Measurements from ENCODE around the gene RNF157.
"Not testable (repeated sequence)": the region's sequence is repeated elsewhere in the genome, so short reads cannot be mapped to it uniquely, and the experiment has no call there.

Gene RNF157

GRCh38 chr17:76189741-76190140, 50.6 kb downstream of the RNF157 start:
- no peak for DNase-seq (ENCODE audit: low read depth in 2 of 2)

DNA sequence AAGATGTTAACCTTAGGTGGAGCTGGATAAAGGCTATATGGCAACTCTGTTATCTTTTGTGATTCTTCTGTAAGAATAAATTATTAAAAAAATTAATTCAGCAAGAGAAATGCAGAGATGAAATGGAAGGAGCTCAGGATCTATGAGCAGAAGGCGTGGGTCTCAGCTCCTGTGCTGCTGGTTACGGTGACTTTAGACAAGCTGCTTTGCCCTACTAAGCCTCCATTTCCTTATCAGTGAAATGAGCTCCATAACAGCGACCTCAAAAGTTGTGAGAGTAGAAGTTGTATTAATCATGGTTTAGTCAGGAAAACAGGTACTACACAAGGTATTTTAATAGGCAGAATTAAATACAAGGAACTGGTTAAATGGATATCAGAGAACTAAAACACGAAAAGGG, 51.0 kb downstream of the RNF157 start:
- DNase-seq (ENCODE audit: low read depth in 2 of 2), result no peak

- no peak for DNase-seq (ENCODE audit: low read depth in 2 of 2)
Measured at GRCh38 chr17:76188213-76189016, 51.9 kb downstream of the RNF157 start.

GRCh38 chr17:76186774-76187173, 53.5 kb downstream of the RNF157 start:
- not testable (repeated sequence) for DNase-seq (ENCODE audit: low read depth in 2 of 2)

DNA sequence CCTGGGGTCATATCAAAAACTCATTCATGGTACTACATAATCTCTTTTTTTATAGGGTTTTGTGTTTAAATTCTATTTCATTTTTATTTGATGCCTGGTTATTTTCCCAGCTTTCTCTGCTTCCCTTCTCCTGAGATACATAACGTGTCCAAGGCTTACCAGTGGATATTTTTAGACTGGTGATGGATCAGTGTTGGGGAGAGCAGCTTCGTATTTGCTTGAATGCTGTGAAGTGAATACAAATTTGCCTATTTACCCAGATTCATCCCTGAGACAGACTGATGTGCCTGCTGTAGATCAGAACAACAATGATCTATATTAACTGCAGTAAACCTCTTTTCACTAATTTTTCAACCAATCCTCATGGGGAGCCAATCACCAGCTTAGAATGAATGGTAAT, 56.0 kb downstream of the RNF157 start:
- no peak for DNase-seq (ENCODE audit: low read depth in 2 of 2)

- DNase-seq (ENCODE audit: low read depth in 2 of 2), result peak; percentile 89
Measured at GRCh38 chr17:76182016-76182764, 58.1 kb downstream of the RNF157 start.

DNA sequence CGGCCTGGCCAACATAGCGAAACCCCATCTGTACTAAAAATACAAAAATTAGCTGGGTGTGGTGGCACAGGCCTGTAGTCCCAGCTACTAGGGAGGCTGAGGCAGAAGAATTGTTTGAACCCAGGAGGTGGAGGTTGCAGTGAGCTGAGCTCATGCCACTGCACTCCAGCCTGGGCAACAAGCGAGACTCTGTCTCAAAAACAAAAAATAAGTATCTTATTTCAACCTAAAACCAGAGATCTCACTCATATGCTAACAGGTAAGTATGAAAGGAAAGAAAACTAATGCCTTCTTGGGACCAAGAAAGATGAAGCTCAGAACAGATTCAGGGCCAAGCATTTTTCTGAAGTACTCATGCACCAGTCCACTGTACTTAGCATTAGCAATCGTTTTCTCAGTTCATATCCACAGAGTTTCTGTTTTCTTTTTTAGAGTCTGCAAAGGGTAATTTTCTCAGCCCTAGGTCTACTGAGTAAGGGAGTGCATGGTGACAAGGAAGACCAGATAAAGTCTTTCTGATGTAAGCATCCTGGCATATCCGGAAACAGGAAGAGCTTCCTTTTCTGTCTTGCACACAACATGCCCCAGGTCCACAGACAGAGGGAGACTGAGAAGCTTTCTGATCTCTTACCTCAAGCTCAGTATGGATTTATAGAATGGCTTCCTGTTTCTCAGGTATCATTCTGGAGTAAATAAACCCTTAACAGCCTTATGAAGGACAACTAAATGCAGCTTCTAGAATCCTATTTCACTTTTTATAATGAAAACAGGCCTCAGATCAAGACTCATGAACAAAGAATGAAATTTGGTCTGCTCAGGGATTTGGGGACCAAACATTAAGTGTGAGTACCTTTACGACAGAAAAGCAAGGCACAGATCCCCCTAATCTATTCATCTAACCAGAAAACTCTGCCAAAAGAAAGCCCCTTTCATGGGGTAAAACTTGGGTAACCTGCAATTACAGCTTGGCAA, 60.5 kb downstream of the RNF157 start:
- DNase-seq (ENCODE audit: low read depth in 2 of 2), result no peak

DNA sequence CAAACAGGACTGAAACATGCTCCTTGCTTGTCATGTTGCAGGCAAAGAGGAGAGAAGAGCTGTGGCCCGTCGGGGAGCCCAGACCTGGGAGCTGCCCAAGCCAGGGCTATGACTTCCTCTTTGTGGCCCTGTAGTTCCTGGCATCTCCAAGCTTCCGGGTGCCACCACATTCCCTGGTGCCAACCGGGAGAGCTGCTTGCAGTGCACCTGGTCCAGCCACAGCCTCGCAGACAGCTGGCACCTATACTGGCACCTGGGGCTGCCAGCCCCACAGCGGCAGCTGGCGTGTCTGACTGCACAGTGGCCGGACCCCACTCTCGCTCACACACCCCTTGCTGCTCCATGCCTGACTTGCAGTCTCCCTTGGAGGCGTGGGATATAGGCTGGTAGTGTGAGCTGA, 62.2 kb downstream of the RNF157 start:
- no peak for DNase-seq (ENCODE audit: low read depth in 2 of 2)

- DNase-seq (ENCODE audit: low read depth in 2 of 2), result no peak
Measured at GRCh38 chr17:76176701-76177574, 63.4 kb downstream of the RNF157 start.

DNA sequence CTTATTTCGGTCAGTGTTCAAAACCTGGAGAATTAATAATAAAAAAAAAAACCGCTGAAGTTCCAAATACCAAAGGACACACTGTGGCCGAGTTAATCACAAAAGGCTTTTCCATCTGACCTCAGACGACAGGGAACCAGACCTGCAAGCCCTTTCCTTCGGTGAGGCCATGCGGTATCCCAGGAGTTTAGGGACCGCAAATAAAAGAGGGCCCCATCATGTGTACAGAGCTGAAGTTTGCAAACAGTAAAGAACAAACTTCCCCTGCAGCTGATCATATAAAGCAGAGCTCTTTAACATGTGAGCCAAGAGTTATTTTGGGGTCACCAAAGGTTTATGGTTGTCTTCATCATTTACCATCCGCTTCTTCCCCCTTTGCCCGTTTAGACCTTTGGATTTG, 66.3 kb downstream of the RNF157 start:
- DNase-seq (ENCODE audit: low read depth in 2 of 2), result no peak

DNA sequence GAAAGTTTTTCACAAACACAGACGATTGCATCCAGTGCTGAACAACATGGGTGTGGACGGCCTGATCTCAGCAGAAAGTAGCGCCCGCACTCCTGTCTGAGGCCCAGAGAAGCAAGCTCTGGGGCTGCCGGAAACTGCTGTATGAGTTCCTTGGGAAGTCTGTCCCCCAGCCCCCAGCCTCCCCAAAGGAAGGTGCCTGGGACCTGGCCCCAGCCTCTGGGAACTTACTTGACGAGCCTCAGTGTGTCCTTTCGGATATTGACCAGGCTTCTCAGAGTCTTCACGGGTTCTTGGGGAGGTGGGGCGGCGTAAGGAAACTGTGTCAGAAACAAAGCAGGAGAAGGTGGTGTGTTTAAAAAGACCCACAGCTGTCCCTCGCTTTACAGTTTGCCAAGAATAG, 66.8 kb downstream of the RNF157 start:
- no peak for DNase-seq (ENCODE audit: low read depth in 2 of 2)

GRCh38 chr17:76171706-76172105, 68.6 kb downstream of the RNF157 start:
- no peak for DNase-seq (ENCODE audit: low read depth in 2 of 2)

DNA sequence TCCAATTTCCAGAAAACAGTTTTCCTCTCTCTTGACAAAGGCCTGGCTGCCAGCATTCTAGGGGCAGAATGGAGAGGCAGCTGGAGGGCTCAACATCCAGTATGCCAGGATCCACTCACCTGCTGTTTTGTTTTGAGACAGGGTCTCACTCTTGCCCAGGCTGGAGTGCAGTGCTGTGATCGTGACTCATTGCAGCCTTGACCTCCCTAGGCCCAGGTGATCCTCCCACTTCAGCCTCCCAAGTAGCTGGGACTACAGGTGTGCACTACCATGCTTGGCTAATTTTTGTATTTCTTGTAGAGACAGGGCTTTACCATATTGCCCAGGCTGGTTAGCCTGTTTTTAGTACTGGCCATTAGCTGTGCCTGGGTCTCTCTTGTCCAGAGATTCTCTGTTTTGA, 70.2 kb downstream of the RNF157 start:
- no peak for DNase-seq (ENCODE audit: low read depth in 2 of 2)

DNA sequence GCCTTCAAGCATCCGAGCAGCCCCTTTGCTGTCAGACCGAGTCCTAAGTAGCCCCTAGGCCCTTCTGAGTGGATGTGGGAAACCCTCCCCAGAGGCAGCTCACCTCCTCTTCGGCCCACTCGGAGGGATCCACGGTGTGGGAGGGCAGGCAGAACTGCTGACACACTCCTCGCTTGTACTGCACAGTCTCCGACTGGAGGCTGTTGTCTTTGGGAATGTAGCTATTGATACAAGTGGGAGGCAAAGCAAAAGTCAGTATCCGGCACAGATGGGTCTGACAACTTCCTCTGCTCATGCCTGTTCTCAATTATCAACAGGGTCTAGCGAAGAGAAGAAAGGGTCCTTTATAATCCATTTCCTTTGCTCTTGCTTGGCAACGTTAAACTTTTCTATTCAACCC, 73.4 kb downstream of the RNF157 start:
- DNase-seq (ENCODE audit: low read depth in 2 of 2), result no peak

GRCh38 chr17:76166168-76166567, 74.1 kb downstream of the RNF157 start:
- no peak for DNase-seq (ENCODE audit: low read depth in 2 of 2)

DNA sequence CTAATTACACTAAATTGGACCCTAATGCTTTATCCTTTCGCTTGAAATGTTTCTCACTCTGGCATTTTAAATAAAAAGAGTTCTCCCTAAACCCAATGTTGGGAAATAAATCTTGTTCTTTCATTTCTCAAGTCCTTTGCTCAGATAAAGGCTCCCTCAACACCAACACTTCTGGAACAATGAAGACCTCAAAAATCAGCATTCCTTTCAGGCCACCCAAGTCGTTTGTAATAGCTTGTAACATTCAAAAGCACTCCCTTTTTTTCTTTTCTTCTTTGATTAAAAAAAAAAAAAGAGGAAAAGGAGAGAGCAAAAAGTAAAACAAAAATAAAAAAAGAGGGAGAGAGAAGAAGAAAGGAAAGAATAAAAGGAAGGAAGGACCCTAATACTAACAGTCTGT, 76.0 kb downstream of the RNF157 start:
- DNase-seq (ENCODE audit: low read depth in 2 of 2), result no peak

DNA sequence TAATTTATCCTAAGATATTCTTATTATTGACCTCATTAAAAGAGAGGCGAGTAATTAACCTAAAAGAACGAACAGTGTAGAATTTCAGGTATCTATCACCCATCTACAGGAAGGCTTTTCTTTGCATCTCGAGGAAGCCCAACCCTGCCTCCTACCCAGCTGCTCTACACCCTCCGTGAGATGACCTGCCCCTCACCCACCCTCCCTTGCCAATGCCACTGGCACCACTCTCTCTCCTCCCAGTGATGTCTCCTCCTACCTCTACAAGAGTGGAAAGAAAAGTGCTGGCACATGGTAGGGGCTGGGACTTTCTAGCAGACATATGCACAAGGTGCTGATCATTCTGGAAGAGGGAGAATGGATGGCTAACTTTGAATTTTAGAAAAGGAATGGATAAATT, 76.4 kb downstream of the RNF157 start:
- no peak for DNase-seq (ENCODE audit: low read depth in 2 of 2)

DNA sequence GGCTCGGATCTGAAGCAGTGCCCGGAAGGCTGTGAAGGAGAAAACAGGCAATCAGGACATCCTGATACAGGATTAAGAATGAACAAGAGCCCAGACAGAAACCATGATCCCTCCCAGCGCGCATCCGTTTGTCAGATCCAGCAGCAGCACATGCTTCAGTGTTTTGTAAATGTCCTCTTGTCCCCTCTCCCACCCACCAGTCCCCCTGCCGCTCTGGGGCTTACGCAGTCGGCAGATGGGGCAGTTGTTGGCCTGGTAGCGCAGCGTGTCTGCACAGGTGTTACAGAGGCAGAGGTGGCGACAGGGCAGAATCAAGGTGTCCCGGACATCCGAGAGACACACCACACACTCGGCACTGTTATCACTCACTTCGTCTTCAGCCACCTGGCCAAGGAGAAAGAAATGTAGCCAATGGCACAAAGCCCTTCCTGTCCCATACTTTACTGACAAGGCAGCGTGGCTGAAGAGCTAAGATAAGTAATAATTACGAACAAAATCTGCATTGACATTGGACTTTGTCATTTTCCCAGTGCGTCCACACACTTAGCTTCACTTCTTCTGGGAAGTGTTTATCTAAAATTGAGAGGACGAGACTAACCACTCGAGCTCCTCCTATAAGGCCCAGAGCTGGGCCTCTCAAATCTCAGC, 78.5 kb downstream of the RNF157 start:
- DNase-seq (ENCODE audit: low read depth in 2 of 2), result no peak

DNA sequence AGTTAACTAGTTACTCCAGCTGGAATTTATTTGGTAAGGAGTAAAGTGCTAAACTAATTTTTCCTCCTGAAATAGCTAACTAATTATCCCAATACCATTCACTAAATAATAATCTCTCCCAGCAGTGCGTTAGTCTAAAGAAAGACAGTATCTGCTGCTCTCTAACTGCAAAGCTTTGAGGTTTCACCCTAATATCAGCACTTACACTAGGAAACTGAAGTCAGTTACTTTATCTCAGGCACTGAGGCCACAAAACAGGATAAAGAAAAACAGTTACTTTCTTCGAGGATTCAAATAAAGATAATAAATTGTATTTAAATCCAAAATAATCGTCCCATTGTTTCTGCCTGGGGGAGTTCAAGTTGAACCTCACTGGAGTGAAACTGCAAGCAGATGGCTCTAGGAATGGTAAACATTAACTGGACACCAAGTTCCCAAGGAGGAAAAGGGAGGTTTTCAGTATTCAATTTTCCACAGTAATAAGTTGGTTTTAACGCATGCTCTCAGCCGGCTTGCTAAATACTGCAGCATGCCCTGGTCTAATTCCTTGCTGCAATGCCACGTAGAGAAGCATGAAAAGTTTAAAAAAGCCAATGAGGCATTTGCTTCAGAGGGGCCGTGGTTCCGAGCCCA, 79.3 kb downstream of the RNF157 start:
- DNase-seq (ENCODE audit: low read depth in 2 of 2), result no peak

DNA sequence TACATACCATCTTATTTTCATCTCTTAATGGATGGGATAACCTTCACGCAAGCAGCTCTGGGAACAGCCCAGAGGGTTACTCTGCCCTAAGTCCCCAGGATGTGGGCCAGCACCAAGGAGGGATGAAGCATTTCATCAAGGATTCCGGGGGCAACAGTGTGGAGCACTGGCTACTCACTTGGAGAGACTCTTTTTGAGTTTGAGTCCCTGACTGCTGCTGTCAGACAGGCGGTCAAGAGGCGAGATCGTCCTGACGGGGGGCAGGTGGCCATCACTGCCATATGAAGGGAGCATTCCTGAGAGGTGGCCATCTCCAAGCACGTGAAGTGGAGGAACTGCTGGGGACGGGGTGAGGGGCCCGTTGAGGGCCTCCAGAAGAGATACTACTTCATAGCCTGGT, 81.1 kb downstream of the RNF157 start:
- no peak for DNase-seq (ENCODE audit: low read depth in 2 of 2)
